ENCODE measurements around the gene GIT2.

GIT2 gene

DNA sequence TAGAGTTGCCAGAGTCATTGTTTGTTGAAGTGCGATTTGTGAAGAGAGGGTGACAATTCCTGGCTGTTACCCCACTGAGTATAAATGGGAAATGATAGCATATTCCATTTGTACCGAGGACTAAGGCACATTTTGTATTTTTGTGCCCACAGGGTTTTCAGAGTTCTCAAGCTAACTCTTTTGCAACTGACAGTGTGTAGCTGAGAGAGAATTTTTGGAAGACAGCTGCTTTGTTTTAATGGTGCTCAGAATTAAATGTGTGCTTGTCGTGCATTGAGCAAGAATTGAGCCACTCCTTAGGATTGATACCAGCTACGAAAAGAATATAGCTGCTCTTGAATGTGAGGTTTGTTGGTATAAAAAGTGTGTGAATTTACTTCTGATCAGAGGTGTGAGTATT, 24.8 kb upstream of the GIT2 start:
- TF ChIP-seq, protein P1, sequence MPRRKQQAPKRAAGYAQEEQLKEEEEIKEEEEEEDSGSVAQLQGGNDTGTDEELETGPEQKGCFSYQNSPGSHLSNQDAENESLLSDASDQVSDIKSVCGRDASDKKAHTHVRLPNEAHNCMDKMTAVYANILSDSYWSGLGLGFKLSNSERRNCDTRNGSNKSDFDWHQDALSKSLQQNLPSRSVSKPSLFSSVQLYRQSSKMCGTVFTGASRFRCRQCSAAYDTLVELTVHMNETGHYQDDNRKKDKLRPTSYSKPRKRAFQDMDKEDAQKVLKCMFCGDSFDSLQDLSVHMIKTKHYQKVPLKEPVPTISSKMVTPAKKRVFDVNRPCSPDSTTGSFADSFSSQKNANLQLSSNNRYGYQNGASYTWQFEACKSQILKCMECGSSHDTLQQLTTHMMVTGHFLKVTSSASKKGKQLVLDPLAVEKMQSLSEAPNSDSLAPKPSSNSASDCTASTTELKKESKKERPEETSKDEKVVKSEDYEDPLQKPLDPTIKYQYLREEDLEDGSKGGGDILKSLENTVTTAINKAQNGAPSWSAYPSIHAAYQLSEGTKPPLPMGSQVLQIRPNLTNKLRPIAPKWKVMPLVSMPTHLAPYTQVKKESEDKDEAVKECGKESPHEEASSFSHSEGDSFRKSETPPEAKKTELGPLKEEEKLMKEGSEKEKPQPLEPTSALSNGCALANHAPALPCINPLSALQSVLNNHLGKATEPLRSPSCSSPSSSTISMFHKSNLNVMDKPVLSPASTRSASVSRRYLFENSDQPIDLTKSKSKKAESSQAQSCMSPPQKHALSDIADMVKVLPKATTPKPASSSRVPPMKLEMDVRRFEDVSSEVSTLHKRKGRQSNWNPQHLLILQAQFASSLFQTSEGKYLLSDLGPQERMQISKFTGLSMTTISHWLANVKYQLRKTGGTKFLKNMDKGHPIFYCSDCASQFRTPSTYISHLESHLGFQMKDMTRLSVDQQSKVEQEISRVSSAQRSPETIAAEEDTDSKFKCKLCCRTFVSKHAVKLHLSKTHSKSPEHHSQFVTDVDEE (CRISPR knock-in tag; IDR thresholded peaks at IDR 0.05), result no peak
- TF ChIP-seq ZFP30 (CRISPR knock-in tag; IDR thresholded peaks at IDR 0.05) (no peak), ARNTL (CRISPR knock-in tag; IDR thresholded peaks at IDR 0.05; ENCODE audit: borderline replicate concordance, low read depth) (no peak), ZNF8 (CRISPR knock-in tag; IDR thresholded peaks at IDR 0.05) (no peak), TOX (CRISPR knock-in tag; IDR thresholded peaks at IDR 0.05; ENCODE audit: borderline replicate concordance) (no peak), GLIS3 (CRISPR knock-in tag; IDR thresholded peaks at IDR 0.05) (no peak), ZNF70 (CRISPR knock-in tag; IDR thresholded peaks at IDR 0.05) (no peak)
- ATAC-seq, result no peak

DNA sequence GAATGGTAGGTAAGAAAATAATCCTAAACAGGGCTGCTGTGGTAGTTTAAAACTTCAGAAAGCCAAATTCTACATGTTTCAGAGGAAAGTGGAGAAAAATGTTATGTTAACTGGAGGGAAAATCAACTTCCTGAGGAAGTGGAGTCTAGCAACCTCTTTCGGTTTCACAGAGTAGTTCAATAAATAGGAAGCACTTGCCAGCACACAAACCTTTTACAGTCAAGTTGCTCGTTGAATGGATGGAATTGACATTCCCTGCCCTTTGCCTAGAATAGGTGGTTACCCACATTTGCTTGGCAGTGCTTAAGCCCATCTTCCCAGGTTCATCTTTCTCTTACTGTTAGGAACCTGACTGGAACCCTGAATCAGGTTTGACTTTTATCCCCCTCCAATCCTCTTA, 19.0 kb upstream of the GIT2 start:
- no peak for ATAC-seq
- TF ChIP-seq, protein P1 (CRISPR knock-in tag; IDR thresholded peaks at IDR 0.05), result no peak
- TF ChIP-seq, protein P2, sequence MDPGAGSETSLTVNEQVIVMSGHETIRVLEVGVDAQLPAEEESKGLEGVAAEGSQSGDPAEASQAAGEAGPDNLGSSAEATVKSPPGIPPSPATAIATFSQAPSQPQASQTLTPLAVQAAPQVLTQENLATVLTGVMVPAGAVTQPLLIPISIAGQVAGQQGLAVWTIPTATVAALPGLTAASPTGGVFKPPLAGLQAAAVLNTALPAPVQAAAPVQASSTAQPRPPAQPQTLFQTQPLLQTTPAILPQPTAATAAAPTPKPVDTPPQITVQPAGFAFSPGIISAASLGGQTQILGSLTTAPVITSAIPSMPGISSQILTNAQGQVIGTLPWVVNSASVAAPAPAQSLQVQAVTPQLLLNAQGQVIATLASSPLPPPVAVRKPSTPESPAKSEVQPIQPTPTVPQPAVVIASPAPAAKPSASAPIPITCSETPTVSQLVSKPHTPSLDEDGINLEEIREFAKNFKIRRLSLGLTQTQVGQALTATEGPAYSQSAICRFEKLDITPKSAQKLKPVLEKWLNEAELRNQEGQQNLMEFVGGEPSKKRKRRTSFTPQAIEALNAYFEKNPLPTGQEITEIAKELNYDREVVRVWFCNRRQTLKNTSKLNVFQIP (CRISPR knock-in tag; IDR thresholded peaks at IDR 0.05; ENCODE audit: borderline replicate concordance, low read depth), result no peak
- TF ChIP-seq, protein P3, sequence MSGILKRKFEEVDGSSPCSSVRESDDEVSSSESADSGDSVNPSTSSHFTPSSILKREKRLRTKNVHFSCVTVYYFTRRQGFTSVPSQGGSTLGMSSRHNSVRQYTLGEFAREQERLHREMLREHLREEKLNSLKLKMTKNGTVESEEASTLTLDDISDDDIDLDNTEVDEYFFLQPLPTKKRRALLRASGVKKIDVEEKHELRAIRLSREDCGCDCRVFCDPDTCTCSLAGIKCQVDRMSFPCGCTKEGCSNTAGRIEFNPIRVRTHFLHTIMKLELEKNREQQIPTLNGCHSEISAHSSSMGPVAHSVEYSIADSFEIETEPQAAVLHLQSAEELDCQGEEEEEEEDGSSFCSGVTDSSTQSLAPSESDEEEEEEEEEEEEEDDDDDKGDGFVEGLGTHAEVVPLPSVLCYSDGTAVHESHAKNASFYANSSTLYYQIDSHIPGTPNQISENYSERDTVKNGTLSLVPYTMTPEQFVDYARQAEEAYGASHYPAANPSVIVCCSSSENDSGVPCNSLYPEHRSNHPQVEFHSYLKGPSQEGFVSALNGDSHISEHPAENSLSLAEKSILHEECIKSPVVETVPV (CRISPR knock-in tag; IDR thresholded peaks at IDR 0.05), result no peak
- TF ChIP-seq, protein P4, sequence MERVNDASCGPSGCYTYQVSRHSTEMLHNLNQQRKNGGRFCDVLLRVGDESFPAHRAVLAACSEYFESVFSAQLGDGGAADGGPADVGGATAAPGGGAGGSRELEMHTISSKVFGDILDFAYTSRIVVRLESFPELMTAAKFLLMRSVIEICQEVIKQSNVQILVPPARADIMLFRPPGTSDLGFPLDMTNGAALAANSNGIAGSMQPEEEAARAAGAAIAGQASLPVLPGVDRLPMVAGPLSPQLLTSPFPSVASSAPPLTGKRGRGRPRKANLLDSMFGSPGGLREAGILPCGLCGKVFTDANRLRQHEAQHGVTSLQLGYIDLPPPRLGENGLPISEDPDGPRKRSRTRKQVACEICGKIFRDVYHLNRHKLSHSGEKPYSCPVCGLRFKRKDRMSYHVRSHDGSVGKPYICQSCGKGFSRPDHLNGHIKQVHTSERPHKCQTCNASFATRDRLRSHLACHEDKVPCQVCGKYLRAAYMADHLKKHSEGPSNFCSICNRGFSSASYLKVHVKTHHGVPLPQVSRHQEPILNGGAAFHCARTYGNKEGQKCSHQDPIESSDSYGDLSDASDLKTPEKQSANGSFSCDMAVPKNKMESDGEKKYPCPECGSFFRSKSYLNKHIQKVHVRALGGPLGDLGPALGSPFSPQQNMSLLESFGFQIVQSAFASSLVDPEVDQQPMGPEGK (CRISPR knock-in tag; IDR thresholded peaks at IDR 0.05; ENCODE audit: borderline replicate concordance), result no peak
- TF ChIP-seq CSDC2 (CRISPR knock-in tag; IDR thresholded peaks at IDR 0.05) (no peak), OSR1 (CRISPR knock-in tag; IDR thresholded peaks at IDR 0.05) (no peak)

DNA sequence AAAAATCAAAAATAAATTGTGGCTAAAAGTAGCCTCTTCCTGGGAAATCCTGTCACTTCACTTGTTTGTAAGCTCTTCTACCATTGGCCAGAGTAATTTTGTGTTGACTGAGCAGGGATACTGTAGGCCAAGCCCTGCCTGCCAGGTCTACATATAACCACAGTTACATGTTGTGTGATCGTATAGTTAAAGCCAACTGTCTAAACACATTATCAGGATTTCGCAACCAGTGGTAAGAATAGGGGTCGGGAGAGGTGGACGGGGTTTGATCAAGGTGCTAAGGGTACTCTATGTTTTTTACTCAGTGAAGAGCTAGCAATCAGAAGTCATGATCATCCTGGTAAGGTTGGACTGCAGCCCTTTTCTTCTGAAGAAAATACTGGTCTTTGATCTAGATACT, 16.5 kb upstream of the GIT2 start:
- TF ChIP-seq BACH2 (CRISPR knock-in tag; IDR thresholded peaks at IDR 0.05; ENCODE audit: borderline replicate concordance), result no peak
- TF ChIP-seq ISL1 (CRISPR knock-in tag; IDR thresholded peaks at IDR 0.05), result no peak
- ATAC-seq, result no peak

DNA sequence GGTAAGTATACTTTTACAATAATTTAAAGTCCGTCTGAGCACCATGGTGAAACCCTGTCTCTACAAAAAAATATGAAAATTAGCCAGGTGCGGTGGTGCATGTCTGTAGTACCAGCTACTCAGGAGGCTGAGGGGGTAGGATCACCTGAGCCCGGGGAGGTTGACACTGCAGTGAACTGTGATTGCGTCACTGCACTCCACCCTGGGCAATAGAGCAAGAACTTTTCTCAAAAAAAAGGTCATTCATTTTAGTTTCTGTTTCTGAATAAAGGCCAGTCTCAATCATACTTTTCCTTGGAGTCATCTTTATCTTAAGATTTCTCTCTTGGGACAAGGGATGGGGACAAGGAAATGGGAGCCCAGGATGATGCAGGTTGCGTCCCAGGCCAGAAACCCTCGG, 16.0 kb upstream of the GIT2 start:
- TF ChIP-seq ZFP3 (CRISPR knock-in tag; IDR thresholded peaks at IDR 0.05), result no peak
- TF ChIP-seq TCF4 (CRISPR knock-in tag; IDR thresholded peaks at IDR 0.05; ENCODE audit: borderline replicate concordance), result no peak
- no peak for TF ChIP-seq ESRRG (CRISPR knock-in tag; IDR thresholded peaks at IDR 0.05)
- no peak for TF ChIP-seq ARNTL (CRISPR knock-in tag; IDR thresholded peaks at IDR 0.05; ENCODE audit: borderline replicate concordance, low read depth)
- no peak for TF ChIP-seq OSR1 (CRISPR knock-in tag; IDR thresholded peaks at IDR 0.05)
- no peak for TF ChIP-seq ZC3H10 (CRISPR knock-in tag; IDR thresholded peaks at IDR 0.05)
- no peak for TF ChIP-seq CSDC2 (CRISPR knock-in tag; IDR thresholded peaks at IDR 0.05)
- TF ChIP-seq BACH2 (CRISPR knock-in tag; IDR thresholded peaks at IDR 0.05; ENCODE audit: borderline replicate concordance), result no peak
- no peak for TF ChIP-seq ZNF70 (CRISPR knock-in tag; IDR thresholded peaks at IDR 0.05)
- TF ChIP-seq ZFP30 (CRISPR knock-in tag; IDR thresholded peaks at IDR 0.05), result no peak
- TF ChIP-seq GLIS3 (CRISPR knock-in tag; IDR thresholded peaks at IDR 0.05), result no peak
- ATAC-seq, result no peak

Data from SK-N-SH treated with all-trans-retinoic acid at 6 μM for 48 hours (cell line).